ENCODE data around the gene YY1.

GRCh38 chr14:100222224-100223093 lies 16.5 kb upstream of the YY1 start:
- TF ChIP-seq, protein P1, sequence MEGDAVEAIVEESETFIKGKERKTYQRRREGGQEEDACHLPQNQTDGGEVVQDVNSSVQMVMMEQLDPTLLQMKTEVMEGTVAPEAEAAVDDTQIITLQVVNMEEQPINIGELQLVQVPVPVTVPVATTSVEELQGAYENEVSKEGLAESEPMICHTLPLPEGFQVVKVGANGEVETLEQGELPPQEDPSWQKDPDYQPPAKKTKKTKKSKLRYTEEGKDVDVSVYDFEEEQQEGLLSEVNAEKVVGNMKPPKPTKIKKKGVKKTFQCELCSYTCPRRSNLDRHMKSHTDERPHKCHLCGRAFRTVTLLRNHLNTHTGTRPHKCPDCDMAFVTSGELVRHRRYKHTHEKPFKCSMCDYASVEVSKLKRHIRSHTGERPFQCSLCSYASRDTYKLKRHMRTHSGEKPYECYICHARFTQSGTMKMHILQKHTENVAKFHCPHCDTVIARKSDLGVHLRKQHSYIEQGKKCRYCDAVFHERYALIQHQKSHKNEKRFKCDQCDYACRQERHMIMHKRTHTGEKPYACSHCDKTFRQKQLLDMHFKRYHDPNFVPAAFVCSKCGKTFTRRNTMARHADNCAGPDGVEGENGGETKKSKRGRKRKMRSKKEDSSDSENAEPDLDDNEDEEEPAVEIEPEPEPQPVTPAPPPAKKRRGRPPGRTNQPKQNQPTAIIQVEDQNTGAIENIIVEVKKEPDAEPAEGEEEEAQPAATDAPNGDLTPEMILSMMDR (IDR thresholded peaks at IDR 0.05), result no peak
- no peak for TF ChIP-seq EZH2phosphoT487 (IDR thresholded peaks at IDR 0.05)
- no peak for TF ChIP-seq EZH2 (IDR thresholded peaks at IDR 0.05)

All from neural progenitor cell (in vitro differentiated cells).